Omental fat pad (tissue), 4 donors: ENCODE data around the gene MYO9B. TPM values are rescaled to one million over a fixed set of nuclear protein-coding genes. Genes with fewer than 3 reads are reported as not detected.

Experiments
- ATAC-seq: fragments of 150-250 bp; one replicate; pipeline ENCODE4 v1.9.1; 2016; ENCODE audit warnings: mild to moderate bottlenecking, moderate library complexity; ENCODE audit not compliant: low FRiP score
- DNase-seq: peaks from one replicate; pipeline ENCODE4 v3.0.0-alpha.2; 2019; ENCODE audit warnings: low spot score
- CTCF ChIP-seq, 3 donors: fragments of 450-650 bp; IDR thresholded peaks; one replicate each; pipeline ENCODE4 v1.5.1; 2016 to 2017; ENCODE audit warnings: antibody characterized with exemption in 3 of 3, mild to moderate bottlenecking in 3 of 3, moderate library complexity in 2 of 3
- total RNA-seq, 4 donors: library from RNA; depleted of rRNA; stranded (reverse); fragments of >200 nt; gene quantifications; one replicate each; pipeline ENCODE4 v1.1.0, GENCODE V29; 2016

The MYO9B gene
- total RNA-seq, 4 donors from 2014 or later = 52.7 to 149 (median 85.7) TPM

GRCh38 chr19:17246681-17247425 lies 171.3 kb downstream of the MYO9B start:
- DNase-seq (no peak), ATAC-seq (no peak)
- TF ChIP-seq CTCF (IDR thresholded peaks at IDR 0.05) = no peak

GRCh38 chr19:17248011-17248776 lies 172.6 kb downstream of the MYO9B start:
- TF ChIP-seq CTCF (IDR thresholded peaks at IDR 0.05) = no peak
- ATAC-seq = no peak
- DNase-seq = no peak

GRCh38 chr19:17249887-17250548 lies 174.4 kb downstream of the MYO9B start:
- no peak for ATAC-seq
- no peak for TF ChIP-seq CTCF (IDR thresholded peaks at IDR 0.05)
- no peak for DNase-seq

- DNase-seq (no peak), ATAC-seq (no peak)
- no peak for TF ChIP-seq CTCF (IDR thresholded peaks at IDR 0.05)
Observed at GRCh38 chr19:17254636-17255035, 179.1 kb downstream of the MYO9B start.

- TF ChIP-seq CTCF (IDR thresholded peaks at IDR 0.05) = no peak
- no peak for ATAC-seq
- DNase-seq = no peak
Observed at GRCh38 chr19:17255150-17255621, 179.6 kb downstream of the MYO9B start.

GRCh38 chr19:17256130-17256529 lies 180.6 kb downstream of the MYO9B start:
- no peak for TF ChIP-seq CTCF (IDR thresholded peaks at IDR 0.05)
- no peak for DNase-seq
- ATAC-seq = no peak
